ENCODE results near the gene OSGEP.

OSGEP gene

GRCh38 chr14:20434701-20435581 is 19.7 kb downstream of the OSGEP start:
- DNase-seq (ENCODE audit: low read depth in 2 of 2) = no peak

GRCh38 chr14:20429801-20430669 is 24.6 kb downstream of the OSGEP start:
- DNase-seq (ENCODE audit: low read depth in 2 of 2) = no peak

- no peak for DNase-seq (ENCODE audit: low read depth in 2 of 2)
Observed at GRCh38 chr14:20428802-20429201, 25.8 kb downstream of the OSGEP start.

- no peak for DNase-seq (ENCODE audit: low read depth in 2 of 2)
Observed at GRCh38 chr14:20428010-20428365, 26.6 kb downstream of the OSGEP start.

- no peak for DNase-seq (ENCODE audit: low read depth in 2 of 2)
Observed at GRCh38 chr14:20427231-20428009, 27.2 kb downstream of the OSGEP start.

GRCh38 chr14:20424851-20425250 is 29.8 kb downstream of the OSGEP start:
- DNase-seq (ENCODE audit: low read depth in 2 of 2) = no peak

- DNase-seq (ENCODE audit: low read depth in 2 of 2) = no peak
Observed at GRCh38 chr14:20422886-20423285, 31.7 kb downstream of the OSGEP start.

GRCh38 chr14:20421267-20421666 is 33.3 kb downstream of the OSGEP start:
- no peak for DNase-seq (ENCODE audit: low read depth in 2 of 2)

- no peak for DNase-seq (ENCODE audit: low read depth in 2 of 2)
Observed at GRCh38 chr14:20419419-20419818, 35.2 kb downstream of the OSGEP start.

GRCh38 chr14:20418501-20418909 is 36.1 kb downstream of the OSGEP start:
- DNase-seq (ENCODE audit: low read depth in 2 of 2) = no peak

- DNase-seq (ENCODE audit: low read depth in 2 of 2) = no peak
Observed at GRCh38 chr14:20417250-20418186, 37.1 kb downstream of the OSGEP start.

GRCh38 chr14:20416223-20416622 is 38.4 kb downstream of the OSGEP start:
- no peak for DNase-seq (ENCODE audit: low read depth in 2 of 2)

GRCh38 chr14:20415782-20416206 is 38.8 kb downstream of the OSGEP start:
- peak in 1 of 2 experiments; percentile 6 for DNase-seq (ENCODE audit: low read depth in 2 of 2)

GRCh38 chr14:20413744-20414082 is 40.9 kb downstream of the OSGEP start:
- no peak for DNase-seq (ENCODE audit: low read depth in 2 of 2)

GRCh38 chr14:20412876-20413743 is 41.5 kb downstream of the OSGEP start, which contains the start of gene TEP1:
TEP1 (minus strand) TSS chr14:20413501; CDS start chr14:20408439, 5,062 bp downstream.
- DNase-seq (ENCODE audit: low read depth in 2 of 2) = peak; percentile 61 to 80

GRCh38 chr14:20412411-20412810 is 42.2 kb downstream of the OSGEP start:
- DNase-seq (ENCODE audit: low read depth in 2 of 2) = no peak

GRCh38 chr14:20409226-20409625 is 45.4 kb downstream of the OSGEP start:
- DNase-seq (ENCODE audit: low read depth in 2 of 2) = no peak

GRCh38 chr14:20403521-20403920 is 51.1 kb downstream of the OSGEP start:
- no peak for DNase-seq (ENCODE audit: low read depth in 2 of 2)

- DNase-seq (ENCODE audit: low read depth in 2 of 2) = no peak
Observed at GRCh38 chr14:20400965-20401593, 53.5 kb downstream of the OSGEP start.

All from stimulated activated CD4-positive, alpha-beta T cell treated with anti-CD3 and anti-CD28 coated beads, Interleukin-12 subunit alpha, Interleukin-12 subunit beta, amount 100 ng/mL, for 24 hours (primary cell).